Hepatocyte (in vitro differentiated cells): Measurements from ENCODE around the gene PHF11.

Experiments
- CTCF ChIP-seq: fragments of 200-600 bp; sonication (generic); IDR thresholded peaks from 2 replicates; pipeline ENCODE4 v1.5.1; 2016; ENCODE audit warnings: antibody characterized with exemption, mild to moderate bottlenecking; ENCODE audit not compliant: poor library complexity
- EZH2 ChIP-seq: fragments of 200-600 bp; sonication (generic); IDR thresholded peaks from 2 replicates; pipeline ENCODE4 v1.6.1; 2016; ENCODE audit warnings: antibody characterized with exemption, mild to moderate bottlenecking, borderline replicate concordance

GRCh38 chr13:49476529-49476928 is 19.2 kb upstream of the PHF11 start:
- TF ChIP-seq CTCF: no peak
- TF ChIP-seq EZH2: no peak
